ENCODE data around the gene SLC34A3. TPM values are rescaled to one million over a fixed set of nuclear protein-coding genes. Genes with fewer than 3 reads are reported as not detected.

SLC34A3 gene
- total RNA-seq, 1 donor from 2014 or later = not detected

DNA sequence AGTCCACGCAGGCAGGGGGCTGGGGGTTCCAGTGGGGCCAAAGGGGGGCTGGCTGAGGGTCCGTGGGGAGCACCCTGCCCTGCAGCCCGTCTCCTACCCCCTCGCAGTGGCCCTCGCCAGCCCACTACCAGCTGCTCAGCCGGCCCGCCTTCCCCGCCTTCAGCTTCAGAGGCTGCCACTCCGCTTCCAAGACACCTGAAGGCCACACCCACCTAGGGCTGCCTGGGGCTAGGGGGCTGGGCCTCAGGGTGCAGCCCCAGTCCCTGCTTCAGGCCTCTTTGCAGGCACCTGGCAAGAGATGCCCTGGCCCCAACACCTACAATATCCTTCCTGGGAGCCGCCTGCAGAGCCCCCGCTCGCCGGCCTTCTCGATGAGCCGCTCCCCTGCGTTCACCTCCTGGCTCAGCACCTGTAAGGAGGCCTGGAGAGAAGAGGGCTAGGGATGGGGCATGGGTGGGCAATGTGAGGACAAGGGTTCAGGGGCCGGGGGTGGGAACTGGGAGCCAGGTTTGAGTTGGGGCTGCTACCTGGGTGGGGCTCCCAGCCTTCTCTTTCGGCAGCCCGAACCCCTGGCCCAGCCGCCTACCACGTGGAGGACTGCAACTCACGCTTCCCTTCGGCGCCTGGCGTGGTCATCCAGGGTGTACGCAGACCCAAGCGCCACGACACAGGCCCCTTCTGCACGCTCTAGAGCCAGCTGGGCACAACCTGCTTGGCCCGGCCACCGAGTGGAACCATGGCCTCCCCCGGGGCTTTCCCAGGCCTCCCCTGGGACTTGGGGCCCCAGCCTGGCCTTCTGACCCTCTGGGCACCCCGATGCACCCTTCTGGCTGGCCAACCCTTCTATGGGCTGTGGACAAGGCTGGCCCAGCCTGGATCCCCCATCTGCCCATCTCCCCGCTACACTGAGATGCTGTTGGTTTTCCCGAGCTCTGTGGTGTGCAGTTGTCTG is 22.1 kb downstream of the SLC34A3 start:
- no peak for DNase-seq (ENCODE audit: low read depth)
- TF ChIP-seq, protein P1, sequence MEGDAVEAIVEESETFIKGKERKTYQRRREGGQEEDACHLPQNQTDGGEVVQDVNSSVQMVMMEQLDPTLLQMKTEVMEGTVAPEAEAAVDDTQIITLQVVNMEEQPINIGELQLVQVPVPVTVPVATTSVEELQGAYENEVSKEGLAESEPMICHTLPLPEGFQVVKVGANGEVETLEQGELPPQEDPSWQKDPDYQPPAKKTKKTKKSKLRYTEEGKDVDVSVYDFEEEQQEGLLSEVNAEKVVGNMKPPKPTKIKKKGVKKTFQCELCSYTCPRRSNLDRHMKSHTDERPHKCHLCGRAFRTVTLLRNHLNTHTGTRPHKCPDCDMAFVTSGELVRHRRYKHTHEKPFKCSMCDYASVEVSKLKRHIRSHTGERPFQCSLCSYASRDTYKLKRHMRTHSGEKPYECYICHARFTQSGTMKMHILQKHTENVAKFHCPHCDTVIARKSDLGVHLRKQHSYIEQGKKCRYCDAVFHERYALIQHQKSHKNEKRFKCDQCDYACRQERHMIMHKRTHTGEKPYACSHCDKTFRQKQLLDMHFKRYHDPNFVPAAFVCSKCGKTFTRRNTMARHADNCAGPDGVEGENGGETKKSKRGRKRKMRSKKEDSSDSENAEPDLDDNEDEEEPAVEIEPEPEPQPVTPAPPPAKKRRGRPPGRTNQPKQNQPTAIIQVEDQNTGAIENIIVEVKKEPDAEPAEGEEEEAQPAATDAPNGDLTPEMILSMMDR (conservative IDR thresholded peaks at IDR 0.05; ENCODE audit: low read depth, low read length) = no peak

DNA sequence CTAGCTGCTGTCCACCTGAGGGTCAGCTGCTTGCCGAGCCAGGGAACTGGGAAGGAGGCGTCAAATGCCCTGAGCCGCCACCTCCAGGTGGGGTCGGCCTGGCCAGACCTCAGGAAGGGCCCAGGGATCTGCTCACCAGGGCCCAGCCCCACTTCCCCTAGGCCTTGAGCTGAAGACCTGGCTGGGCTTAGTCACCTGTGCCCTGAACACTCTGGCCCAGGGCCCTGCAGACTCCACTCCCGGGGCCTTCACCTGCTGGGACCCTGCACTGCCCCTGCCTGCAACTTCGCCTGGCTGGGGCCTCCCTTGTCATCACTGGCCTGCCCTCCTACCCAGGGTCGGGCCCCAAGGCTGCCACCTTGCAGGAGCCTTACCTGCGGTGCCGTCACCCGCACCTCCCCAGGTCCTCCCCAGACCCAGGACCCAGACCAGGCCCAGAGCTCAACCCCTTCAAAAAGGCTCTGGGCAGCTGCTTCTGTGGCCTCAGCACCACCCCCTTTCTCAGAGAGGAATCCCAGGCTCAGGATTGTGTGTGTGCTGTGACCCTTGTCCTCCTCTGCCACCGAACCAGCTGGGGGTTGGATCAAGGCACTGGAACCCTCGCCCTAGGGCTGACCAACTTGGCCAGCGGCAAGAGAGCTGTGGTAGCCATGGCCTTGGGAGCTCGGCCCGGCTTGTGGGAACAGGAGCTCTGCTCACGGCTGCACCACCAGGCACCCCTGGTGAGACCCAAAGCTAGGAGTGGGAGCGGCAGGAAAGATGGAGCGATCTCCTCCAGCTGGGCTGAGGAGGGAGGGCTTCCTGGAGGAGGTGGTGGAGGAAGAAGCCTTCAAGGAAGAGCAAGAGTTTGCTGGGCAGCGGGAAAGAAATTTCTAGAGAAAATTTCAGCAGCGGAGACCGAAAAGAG is 23.3 kb downstream of the SLC34A3 start:
- DNase-seq (ENCODE audit: low read depth) = no peak
- TF ChIP-seq, protein P1 (conservative IDR thresholded peaks at IDR 0.05; ENCODE audit: low read depth, low read length) = no peak
- peak overlapping the region; percentile 95 for H3K4me3 ChIP-seq (ENCODE audit: low read depth, low read length)

More for the DNA sequence above, 22.1 kb downstream of the SLC34A3 start:
- H3K4me3 ChIP-seq (ENCODE audit: low read depth, low read length) = no peak overlapping the region

DNA sequence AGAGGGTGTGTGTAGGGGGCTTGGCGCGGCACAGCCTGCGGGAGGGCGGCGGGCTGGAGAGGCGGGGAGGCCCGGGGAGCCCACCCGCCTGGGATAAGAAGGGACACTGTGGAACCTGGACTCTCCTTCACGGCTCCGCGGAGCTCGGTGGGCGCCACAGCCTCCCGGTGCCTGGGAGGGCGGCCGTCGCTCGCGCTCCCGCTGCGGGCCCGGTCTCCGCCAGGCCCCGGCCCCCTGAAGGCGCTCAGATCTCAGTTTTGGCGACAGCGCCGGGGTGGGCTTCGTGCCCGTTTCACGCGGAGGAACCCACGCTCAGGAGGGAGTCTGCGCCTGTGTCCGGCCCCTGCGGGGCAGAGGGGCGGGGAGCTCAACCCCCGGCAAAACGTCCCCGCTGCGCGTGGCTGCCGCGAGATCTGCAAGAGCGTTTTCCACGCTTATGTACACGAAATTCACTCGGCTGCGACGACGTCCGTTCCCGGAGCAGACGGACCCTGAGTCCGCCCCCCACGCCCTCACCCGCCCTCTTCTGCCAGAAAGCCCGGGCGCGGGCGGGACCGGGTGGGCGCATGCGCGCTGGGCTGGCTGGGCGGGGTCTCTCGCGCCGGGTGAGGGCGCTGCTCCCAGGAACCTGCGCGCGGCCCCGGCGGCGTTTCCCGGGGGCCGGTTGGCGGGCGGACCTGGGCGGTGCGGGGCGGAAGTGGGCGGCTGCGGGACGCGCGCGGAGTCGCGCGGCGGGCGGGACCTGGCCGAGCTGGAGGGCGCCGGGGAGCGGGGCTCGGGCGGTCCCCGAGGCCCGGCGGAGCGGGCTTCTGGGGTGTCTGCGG is 24.1 kb downstream of the SLC34A3 start, which contains the start of gene NELFB:
TSS of gene NELFB (plus strand) at position 704 of the 824 bp plus-strand sequence.
- DNase-seq (ENCODE audit: low read depth) = no peak
- peak within 1 kb of the TSS; percentile 95 for H3K4me3 ChIP-seq (ENCODE audit: low read depth, low read length)
- TF ChIP-seq, protein P1 (conservative IDR thresholded peaks at IDR 0.05; ENCODE audit: low read depth, low read length) = no peak

DNA sequence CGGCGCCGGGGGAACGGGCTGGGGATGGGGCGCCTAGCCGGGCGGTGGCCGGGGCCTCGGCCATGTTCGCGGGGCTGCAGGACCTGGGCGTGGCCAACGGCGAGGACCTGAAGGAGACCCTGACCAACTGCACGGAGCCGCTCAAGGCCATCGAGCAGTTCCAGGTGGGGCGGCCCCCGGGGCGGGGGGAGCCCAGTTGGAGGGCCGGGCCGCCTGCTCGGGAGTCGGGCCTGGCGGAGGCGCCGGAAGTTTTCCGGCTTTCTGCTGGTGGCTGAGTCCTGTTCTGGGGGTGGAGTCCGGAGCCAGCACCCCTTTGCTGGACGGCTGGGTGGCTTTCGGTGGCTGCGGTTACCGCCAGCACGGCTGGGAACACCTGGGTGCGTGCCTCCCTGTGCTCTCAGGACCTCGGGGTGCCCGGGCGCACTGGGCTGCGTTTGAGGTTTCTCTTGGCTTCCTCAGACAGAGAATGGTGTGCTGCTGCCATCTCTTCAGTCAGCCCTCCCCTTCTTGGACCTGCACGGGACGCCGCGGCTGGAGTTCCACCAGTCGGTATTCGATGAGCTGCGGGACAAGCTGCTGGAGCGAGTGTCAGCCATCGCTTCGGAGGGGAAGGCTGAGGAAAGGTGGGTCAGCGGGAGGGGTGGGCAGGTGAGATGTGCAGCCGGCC is 24.9 kb downstream of the SLC34A3 start:
- DNase-seq (ENCODE audit: low read depth) = no peak
- peak overlapping the region; percentile 95 for H3K4me3 ChIP-seq (ENCODE audit: low read depth, low read length)
- TF ChIP-seq, protein P1 (conservative IDR thresholded peaks at IDR 0.05; ENCODE audit: low read depth, low read length) = no peak

DNA sequence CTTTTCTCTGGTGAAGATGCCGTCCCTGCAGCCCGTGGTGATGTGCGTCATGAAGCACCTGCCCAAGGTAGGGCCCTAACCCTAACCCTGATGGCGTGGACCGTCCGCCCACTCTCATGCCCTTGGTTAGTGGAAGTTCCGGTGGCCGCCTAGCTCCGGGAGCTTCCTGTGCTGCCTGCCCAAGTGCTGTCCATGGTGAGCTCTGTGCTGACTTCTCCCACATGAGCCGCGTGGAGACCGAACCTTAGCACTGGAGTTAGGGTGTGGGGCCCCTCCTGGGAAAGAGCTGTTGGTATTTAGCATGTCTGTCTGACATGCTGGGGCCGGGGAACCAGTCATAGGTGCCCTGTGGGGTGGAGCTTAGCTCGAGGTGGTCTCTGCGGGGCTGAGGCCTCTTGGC is 25.7 kb downstream of the SLC34A3 start:
- no peak for DNase-seq (ENCODE audit: low read depth)
- peak overlapping the region; percentile 95 for H3K4me3 ChIP-seq (ENCODE audit: low read depth, low read length)
- TF ChIP-seq, protein P1 (conservative IDR thresholded peaks at IDR 0.05; ENCODE audit: low read depth, low read length) = no peak

DNA sequence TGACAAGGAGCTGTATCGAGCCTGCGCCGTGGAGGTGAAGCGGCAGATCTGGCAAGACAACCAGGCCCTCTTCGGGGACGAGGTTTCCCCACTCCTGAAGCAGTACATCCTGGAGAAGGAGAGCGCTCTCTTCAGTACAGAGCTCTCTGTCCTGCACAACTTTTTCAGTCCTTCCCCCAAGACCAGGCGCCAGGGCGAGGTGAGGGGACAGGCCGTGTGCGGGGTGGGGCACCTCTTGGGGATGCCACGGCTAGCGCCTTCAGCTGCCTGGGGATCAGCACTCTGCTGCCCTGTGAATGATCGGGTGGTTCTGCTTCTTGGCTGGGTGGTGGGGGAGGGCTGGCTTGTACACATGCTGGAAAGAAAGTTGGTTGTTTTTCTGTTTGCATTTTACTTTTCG is 26.2 kb downstream of the SLC34A3 start:
- TF ChIP-seq, protein P1 (conservative IDR thresholded peaks at IDR 0.05; ENCODE audit: low read depth, low read length) = no peak
- H3K4me3 ChIP-seq (ENCODE audit: low read depth, low read length) = peak overlapping the region; percentile 95

More for the DNA sequence above, 26.2 kb downstream of the SLC34A3 start:
- DNase-seq (ENCODE audit: low read depth) = no peak
